GM21360 (cell line): ENCODE results near the gene AMBRA1.
"Not testable (repeated sequence)": the region's sequence is repeated elsewhere in the genome, so short reads cannot be mapped to it uniquely, and the experiment has no call there.

ENCODE experiments used
- ATAC-seq: cut with Tn5 transposase; IDR thresholded peaks from one replicate; pipeline ENCODE4 v1.9.1; 2021; ENCODE audit warnings: mild to moderate bottlenecking, moderate library complexity; ENCODE audit not compliant: unreplicated experiment

The AMBRA1 gene

DNA sequence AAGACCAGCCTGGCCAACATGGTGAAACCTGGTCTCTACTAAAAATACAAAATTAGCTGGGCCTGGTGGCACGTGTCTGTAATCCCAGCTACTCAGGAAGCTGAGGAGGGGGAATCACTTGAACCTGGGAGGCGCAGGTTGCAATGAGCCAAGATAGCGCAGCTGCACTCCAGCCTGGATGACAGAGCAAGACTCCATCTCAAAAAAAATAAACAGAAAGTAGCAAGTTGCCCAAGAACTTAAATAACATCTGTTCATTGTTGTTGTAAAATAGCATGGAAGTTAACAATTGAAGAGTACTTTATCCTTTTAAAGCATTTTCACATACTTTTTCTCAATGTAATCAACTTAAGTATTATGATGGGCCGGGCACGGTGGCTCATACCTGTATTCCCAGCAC lies 5.7 kb downstream of the AMBRA1 start:
- ATAC-seq: no peak

- ATAC-seq: not testable (repeated sequence)
These were observed 10.3 kb downstream of the AMBRA1 start for GRCh38 chr11:46583513-46583912.

- no peak for ATAC-seq
These were observed 11.2 kb downstream of the AMBRA1 start for GRCh38 chr11:46582588-46582987.

- ATAC-seq: no peak
These were observed 16.8 kb downstream of the AMBRA1 start for GRCh38 chr11:46577058-46577457.

DNA sequence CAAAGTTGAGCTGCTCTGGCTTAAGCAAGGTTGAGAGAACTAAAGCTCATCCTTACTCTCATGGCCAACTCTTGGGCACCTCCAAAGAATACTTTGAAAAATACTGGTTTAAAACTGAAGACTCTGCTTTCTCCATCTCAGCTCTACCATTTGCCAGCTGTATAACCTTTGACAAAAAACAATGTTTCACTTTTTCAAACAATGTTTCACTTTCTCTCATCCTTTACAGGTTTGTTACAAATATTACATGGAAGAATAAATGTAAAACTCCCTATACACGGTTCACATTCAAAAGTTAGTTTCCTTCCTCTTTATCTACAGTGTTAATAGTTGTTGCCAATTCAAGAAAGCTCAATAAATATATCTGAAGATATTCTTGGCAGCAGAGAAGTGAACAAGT lies 19.2 kb downstream of the AMBRA1 start:
- ATAC-seq: no peak

DNA sequence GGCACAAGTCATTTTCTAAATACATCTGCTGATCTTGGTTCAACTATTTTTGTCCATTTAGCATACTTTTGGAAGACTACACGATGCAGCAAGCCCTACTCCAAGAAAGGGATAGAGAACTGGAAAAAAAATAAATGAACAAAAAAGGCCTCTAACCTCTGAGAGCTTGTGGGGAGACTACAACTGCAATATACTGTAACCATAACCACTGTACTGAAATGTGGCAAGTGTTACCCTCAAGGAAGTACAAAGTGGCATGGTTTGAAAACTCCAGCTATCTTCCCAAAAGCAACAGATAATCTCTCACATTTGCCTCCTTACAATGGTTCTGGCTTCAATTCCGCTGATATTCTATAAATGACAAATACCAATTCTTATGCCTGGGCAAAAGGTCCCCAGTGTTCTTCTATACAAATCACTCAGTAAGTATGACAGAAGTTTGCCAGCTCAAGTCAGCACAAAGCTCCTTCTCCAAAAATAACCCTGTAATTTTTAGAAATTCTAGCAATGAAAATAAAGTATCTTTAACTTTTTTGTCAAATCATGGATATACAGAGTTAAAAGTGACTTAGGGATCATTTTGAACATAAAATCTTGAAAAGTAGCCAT lies 22.9 kb downstream of the AMBRA1 start:
- no peak for ATAC-seq

DNA sequence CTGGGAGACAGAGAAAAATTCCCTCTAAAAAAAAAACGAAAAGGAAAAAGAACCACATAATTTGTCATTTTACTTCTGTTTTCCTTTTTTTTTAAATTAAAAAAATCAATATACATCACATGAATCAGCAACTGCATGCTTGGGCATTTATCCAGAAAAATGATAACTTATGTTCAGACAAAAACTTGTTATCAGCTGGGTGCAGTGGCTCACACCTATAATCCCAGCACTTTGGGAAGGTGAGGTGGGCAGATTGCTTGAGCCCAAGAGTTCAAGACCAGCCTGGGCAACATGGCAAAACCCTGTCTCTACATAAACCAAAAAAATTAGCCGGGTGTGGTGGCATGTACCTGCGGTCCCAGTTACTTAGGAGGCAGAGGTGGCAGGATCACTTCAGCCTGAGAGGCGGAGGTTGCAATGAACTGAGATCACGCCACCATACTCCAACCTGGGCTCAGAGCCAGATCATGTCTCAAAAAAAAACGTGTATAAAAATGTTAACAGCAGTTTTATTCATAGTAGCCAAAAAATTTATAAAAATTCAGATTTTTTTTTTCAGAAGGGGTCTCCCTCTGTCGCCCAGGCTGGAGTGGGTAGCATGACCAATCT lies 28.5 kb downstream of the AMBRA1 start:
- ATAC-seq: no peak

DNA sequence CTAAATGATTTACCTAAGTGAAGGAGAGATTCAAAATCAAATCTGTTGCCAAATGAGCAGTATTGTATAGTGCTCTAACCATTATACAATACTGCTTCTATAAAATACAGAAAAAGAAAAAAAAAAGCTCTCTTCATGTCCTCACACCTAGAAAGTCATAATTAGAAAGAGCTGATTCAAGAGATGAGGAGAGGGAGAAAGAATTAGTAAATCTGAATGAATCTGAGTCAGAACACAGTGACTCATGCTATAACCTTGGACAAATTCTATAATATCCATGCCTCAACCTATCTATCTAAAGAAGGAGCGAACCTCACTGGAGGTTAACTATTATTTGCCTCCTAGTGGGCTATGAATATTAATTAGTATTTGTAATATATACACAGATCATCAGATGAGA lies 29.4 kb downstream of the AMBRA1 start:
- ATAC-seq: no peak

DNA sequence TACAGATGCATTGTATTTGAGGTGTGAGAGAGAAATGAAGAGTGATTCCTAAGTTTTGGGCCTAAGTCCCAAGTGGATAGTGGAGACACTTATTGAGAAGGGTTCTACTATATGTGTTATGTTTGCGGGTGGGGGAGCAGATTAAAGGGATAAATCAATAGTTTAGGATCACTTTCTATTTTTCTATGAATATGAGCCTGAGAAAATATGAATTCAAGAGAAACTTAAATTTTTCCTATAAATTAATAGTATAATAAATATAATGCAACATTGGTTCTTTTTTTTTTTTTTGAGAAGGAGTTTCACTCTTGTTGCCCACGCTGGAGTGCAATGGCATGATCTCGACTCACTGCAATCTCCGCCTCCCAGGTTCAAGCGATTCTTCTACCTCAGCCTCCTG lies 31.3 kb downstream of the AMBRA1 start:
- ATAC-seq: no peak

GRCh38 chr11:46560300-46560991 lies 33.4 kb downstream of the AMBRA1 start:
- ATAC-seq: no peak

DNA sequence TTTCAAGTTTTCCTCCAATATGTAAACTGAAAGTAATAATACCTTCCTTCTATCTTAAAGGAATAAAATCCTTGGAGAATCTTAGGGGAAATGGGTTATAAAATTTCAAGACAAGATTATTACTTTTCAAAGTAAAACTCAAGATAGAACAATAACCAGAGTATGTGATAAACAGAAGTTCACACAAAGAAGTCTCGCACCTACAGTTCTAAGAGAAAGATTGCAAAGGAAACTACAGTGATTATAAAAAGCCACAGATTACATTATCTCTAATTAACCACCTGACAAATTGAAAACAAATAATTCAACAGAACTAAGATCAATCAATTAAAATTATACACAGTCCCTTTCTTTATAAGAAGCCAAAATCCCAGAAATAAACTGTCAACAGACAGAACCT lies 34.0 kb downstream of the AMBRA1 start:
- no peak for ATAC-seq

DNA sequence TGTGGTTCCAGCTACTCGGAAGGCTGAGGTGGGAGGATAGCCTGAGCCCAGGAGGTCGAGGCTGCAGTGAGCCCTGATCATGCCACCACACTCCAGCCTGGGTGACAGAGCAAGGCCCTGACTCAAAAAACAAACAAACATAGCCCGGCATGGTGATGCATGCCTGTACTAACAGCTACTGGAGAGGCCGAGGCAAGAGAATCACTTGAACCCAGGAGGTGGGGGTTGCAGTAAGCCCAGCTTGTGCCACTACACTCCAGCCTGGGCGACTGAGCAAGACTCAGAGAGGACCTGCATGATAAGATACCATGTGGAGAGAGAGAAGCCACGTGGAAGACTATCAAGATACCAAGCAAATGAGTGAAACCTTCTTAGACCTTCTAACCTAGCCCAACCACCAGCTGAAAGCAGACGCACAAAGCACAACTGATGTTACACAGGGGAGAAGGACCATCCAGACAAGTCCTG lies 36.1 kb downstream of the AMBRA1 start:
- ATAC-seq: no peak

DNA sequence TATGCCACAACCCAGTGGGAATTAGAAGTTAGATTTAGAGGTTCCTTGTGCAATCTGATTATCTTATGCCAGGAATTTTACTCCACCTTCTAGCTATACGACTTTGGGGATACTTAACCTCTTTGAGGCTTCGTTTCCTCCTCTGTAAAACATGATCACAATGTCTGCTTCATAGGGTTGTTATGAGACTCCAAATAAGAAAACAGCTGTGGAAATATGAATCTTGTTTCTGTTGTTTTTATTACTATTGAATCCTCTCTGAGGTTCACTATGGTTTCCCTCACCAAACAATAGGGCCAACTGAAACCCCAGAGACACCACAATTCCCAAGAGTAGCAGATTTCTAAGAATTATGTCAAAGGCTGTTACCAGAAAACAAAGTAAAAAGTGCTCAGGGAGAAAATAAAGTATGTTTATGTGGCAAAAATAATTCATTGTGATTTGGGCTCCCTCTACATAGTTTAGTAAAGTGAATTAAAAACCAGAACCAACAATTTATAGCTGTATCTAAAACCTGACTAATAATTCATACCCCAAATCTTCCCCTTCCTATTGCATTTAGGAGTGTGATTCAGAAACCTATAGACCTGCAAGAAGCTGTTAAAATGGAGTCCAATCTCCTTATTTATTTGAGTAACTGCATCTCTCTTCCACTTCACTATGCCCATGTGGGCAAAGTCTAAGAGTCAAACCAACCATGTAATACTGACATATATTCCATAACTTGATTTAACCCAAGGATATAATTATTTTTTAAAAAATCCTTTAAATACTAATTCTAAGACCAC lies 38.4 kb downstream of the AMBRA1 start:
- no peak for ATAC-seq

GRCh38 chr11:46554213-46555147 lies 39.3 kb downstream of the AMBRA1 start:
- no peak for ATAC-seq

- ATAC-seq: no peak
These were observed 40.0 kb downstream of the AMBRA1 start for GRCh38 chr11:46553814-46554212.

DNA sequence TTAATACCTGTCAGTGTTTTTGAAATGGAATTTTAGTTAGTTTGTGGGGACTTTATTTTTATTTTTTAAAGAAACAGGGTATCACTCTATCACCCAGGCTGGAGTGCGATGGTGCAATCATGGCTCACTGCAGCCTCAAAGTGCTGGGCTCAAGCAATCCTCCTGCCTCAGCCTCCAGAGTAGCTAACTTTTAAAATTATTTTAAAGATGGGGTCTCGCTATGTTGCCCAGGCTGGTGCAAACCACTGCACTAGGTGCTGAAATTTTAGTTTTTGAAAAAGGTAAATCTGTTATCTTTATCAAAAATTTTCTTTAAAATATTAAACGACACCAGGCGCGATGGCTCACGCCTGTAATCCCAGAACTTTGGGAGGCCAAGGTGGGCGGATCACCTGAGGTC lies 42.6 kb downstream of the AMBRA1 start:
- no peak for ATAC-seq

- no peak for ATAC-seq
These were observed 46.2 kb downstream of the AMBRA1 start for GRCh38 chr11:46547579-46547978.

DNA sequence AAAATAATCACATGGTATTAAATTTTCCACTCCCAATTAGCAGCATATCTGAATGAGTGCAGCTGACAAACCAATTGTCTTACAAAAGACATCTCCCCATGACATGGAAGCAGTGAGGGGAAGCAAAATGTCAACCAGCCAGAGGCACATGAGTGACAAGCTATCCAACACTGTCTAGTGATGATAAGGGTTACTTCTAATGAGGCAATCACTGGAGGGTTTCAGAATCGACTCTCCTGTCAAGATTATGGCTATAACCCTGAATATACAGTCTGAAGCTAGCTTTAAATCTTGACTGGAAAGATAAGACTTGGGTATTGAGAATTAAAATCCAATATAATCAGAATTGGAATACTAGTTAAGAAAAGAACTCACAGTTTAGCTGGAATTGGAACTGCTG lies 50.3 kb downstream of the AMBRA1 start:
- no peak for ATAC-seq

GRCh38 chr11:46541593-46542371 lies 52.0 kb downstream of the AMBRA1 start:
- no peak for ATAC-seq

- no peak for ATAC-seq
These were observed 53.0 kb downstream of the AMBRA1 start for GRCh38 chr11:46540807-46541206.
